Measurements from ENCODE around the gene RNU7-1. TPM values are rescaled to one million over a fixed set of nuclear protein-coding genes. Genes with fewer than 3 reads are reported as not detected.

RNU7-1 gene
- total and polyA plus RNA-seq, 9 donors = not detected

GRCh38 chr12:6936194-6936635 is 7.4 kb upstream of the RNU7-1 start:
- Histone ChIP-seq H3K9me3 (no peaks in the 10 kb centered on the region), H3K36me3 (no peaks in the 10 kb centered on the region), H3K27ac (no peak overlapping the region), H3K27me3 (no peaks in the 10 kb centered on the region), H3K4me1 (ENCODE audit: insufficient read depth) (peaks cover 14% of the 10 kb centered on the region), H3K4me3 (no peak overlapping the region)
- TF ChIP-seq POLR2A (IDR thresholded peaks at IDR 0.05) = no peak
- intact Hi-C loops (cut with DNase I) = no loop called here
- DNase-seq = peak in 1 of 5 donors; percentile 58
- WGBS, 3 donors = 87 to 90% (median 89%) methylated on average over 3 of the region's 3 CpGs

- Histone ChIP-seq H3K4me3 (peak overlapping the region; percentile 53), H3K4me1 (ENCODE audit: insufficient read depth) (peaks cover 14% of the 10 kb centered on the region), H3K36me3 (no peaks in the 10 kb centered on the region), H3K27me3 (no peaks in the 10 kb centered on the region), H3K9me3 (no peaks in the 10 kb centered on the region), H3K27ac (peak overlapping the region; percentile 83 to 93)
- intact Hi-C loops (cut with DNase I) = no loop called here
- DNase-seq = peak; percentile 63 to 77 (median 71)
- TF ChIP-seq CTCF (IDR thresholded peaks at IDR 0.05) = peak in 1 of 3 donors; percentile 12
- TF ChIP-seq EP300 (IDR thresholded peaks at IDR 0.05) = no peak
- TF ChIP-seq POLR2A (IDR thresholded peaks at IDR 0.05) = no peak
- WGBS, 3 donors = 20 to 30% (median 28%) methylated on average over 29 to 36 of the region's 36 CpGs
Measured at GRCh38 chr12:6936636-6937480, 6.8 kb upstream of the RNU7-1 start.

- Histone ChIP-seq H3K27ac (peak overlapping the region; percentile 83 to 93), H3K9me3 (no peaks in the 10 kb centered on the region), H3K27me3 (no peaks in the 10 kb centered on the region), H3K4me1 (ENCODE audit: insufficient read depth) (peaks cover 14% of the 10 kb centered on the region), H3K36me3 (no peaks in the 10 kb centered on the region), H3K4me3 (peak overlapping the region; percentile 53)
- DNase-seq = peak; percentile 89 to 94 (median 93)
- WGBS, 3 donors = 1% methylated on average over 65 to 80 of the region's 80 CpGs
- intact Hi-C loops (cut with DNase I) = no loop called here
- TF ChIP-seq EP300 (IDR thresholded peaks at IDR 0.05) = no peak
- peak; percentile 95 to 97 (median 97) for TF ChIP-seq CTCF (IDR thresholded peaks at IDR 0.05)
- peak; percentile 52 for TF ChIP-seq POLR2A (IDR thresholded peaks at IDR 0.05)
Measured at GRCh38 chr12:6937481-6938352, 5.9 kb upstream of the RNU7-1 start.

- Histone ChIP-seq H3K36me3 (no peaks in the 10 kb centered on the region), H3K27me3 (no peaks in the 10 kb centered on the region), H3K27ac (peak overlapping the region in 1 of 2 donors; percentile 93), H3K4me1 (ENCODE audit: insufficient read depth) (peaks cover 17% of the 10 kb centered on the region), H3K4me3 (peak overlapping the region; percentile 53), H3K9me3 (no peaks in the 10 kb centered on the region)
- 66 to 76% (median 71%) methylated on average over 30 to 32 of the region's 32 CpGs for WGBS, 3 donors
- peak; percentile 43 to 67 (median 65) for DNase-seq
- TF ChIP-seq POLR2A (IDR thresholded peaks at IDR 0.05) (no peak), CTCF (IDR thresholded peaks at IDR 0.05) (peak in 1 of 3 donors; percentile 13), EP300 (IDR thresholded peaks at IDR 0.05) (no peak)
- intact Hi-C loops (cut with DNase I) = no loop called here
Measured at GRCh38 chr12:6938353-6939190, 5.0 kb upstream of the RNU7-1 start.

Data from ovary (tissue), 9 donors.